ENCODE measurements around the gene ARRDC3.
A peak's percentile ranks its signal among the peaks of the same experiment; 100 is the strongest.

Gene ARRDC3

GRCh38 chr5:91379914-91380490 is 3.1 kb downstream of the ARRDC3 start:
- TF ChIP-seq CTCF (IDR thresholded peaks at IDR 0.05; ENCODE audit: low read depth, low read length), result no peak
- DNase-seq (ENCODE audit: extremely low read depth, low read depth), result peak; percentile 81

- no peak for DNase-seq (ENCODE audit: extremely low read depth, low read depth)
- TF ChIP-seq CTCF (IDR thresholded peaks at IDR 0.05; ENCODE audit: low read depth, low read length), result no peak
Observed at GRCh38 chr5:91379246-91379913, 3.7 kb downstream of the ARRDC3 start.

GRCh38 chr5:91378752-91379211 is 4.3 kb downstream of the ARRDC3 start:
- TF ChIP-seq CTCF (IDR thresholded peaks at IDR 0.05; ENCODE audit: low read depth, low read length), result no peak
- no peak for DNase-seq (ENCODE audit: extremely low read depth, low read depth)

GRCh38 chr5:91374893-91375520 is 8.1 kb downstream of the ARRDC3 start:
- no peak for DNase-seq (ENCODE audit: extremely low read depth, low read depth)
- no peak for TF ChIP-seq CTCF (IDR thresholded peaks at IDR 0.05; ENCODE audit: low read depth, low read length)

- no peak for DNase-seq (ENCODE audit: extremely low read depth, low read depth)
- TF ChIP-seq CTCF (IDR thresholded peaks at IDR 0.05; ENCODE audit: low read depth, low read length), result no peak
Observed at GRCh38 chr5:91373600-91373999, 9.5 kb downstream of the ARRDC3 start.

- no peak for DNase-seq (ENCODE audit: extremely low read depth, low read depth)
- TF ChIP-seq CTCF (IDR thresholded peaks at IDR 0.05; ENCODE audit: low read depth, low read length), result no peak
Observed at GRCh38 chr5:91373006-91373405, 10.1 kb downstream of the ARRDC3 start.

GRCh38 chr5:91369480-91369879 is 13.6 kb downstream of the ARRDC3 start:
- no peak for TF ChIP-seq CTCF (IDR thresholded peaks at IDR 0.05; ENCODE audit: low read depth, low read length)
- no peak for DNase-seq (ENCODE audit: extremely low read depth, low read depth)
